ENCODE results near the gene FAM227A. TPM values are rescaled to one million over a fixed set of nuclear protein-coding genes. Genes with fewer than 3 reads are reported as not detected.

FAM227A gene
- total and polyA plus RNA-seq, 2 of the 8 experiments (the other 6 are each of a cell fraction or from before 2014, with no cell fraction given): 2.1 to 3.9 TPM

Other genes starting within 250 kb of the FAM227A start
- gene KCNJ4, start 201.2 kb downstream of the FAM227A start, total RNA-seq (2021; fragmentation: NEBNext Ultra II Directional; extraction: Animal tissue kit (Norgen Biotek cat#: 25700)): 2.2 and 2.3 TPM in 2 replicates
- 1.4 TPM in 2 replicates for gene KCNJ4, start 201.2 kb downstream of the FAM227A start, polyA plus RNA-seq (2011; rRNA removed)
- gene KDELR3, start 188.3 kb downstream of the FAM227A start, total RNA-seq (2021; fragmentation: NEBNext Ultra II Directional; extraction: Animal tissue kit (Norgen Biotek cat#: 25700)): 7.8 and 7.9 TPM in 2 replicates
- gene KDELR3, start 188.3 kb downstream of the FAM227A start, polyA plus RNA-seq (2011; rRNA removed): 8.0 and 13.0 TPM in 2 replicates
- 441 and 448 TPM in 2 replicates for gene DDX17, start 150.1 kb downstream of the FAM227A start, total RNA-seq (2021; fragmentation: NEBNext Ultra II Directional; extraction: Animal tissue kit (Norgen Biotek cat#: 25700))
- gene DDX17, start 150.1 kb downstream of the FAM227A start, polyA plus RNA-seq (2011; rRNA removed): 437 and 698 TPM in 2 replicates
- 7.1 and 7.2 TPM in 2 replicates for gene DMC1, start 86.2 kb downstream of the FAM227A start, total RNA-seq (2021; fragmentation: NEBNext Ultra II Directional; extraction: Animal tissue kit (Norgen Biotek cat#: 25700))
- gene DMC1, start 86.2 kb downstream of the FAM227A start, polyA plus RNA-seq (2011; rRNA removed): 3.8 and 20.2 TPM in 2 replicates
- 23.2 and 24.4 TPM in 2 replicates for gene CBY1, start 246 bp upstream of the FAM227A start, total RNA-seq (2021; fragmentation: NEBNext Ultra II Directional; extraction: Animal tissue kit (Norgen Biotek cat#: 25700))
- 28.5 and 30.2 TPM in 2 replicates for gene CBY1, start 246 bp upstream of the FAM227A start, polyA plus RNA-seq (2011; rRNA removed)
- 125 and 138 TPM in 2 replicates for gene TOMM22, start 25.6 kb upstream of the FAM227A start, total RNA-seq (2021; fragmentation: NEBNext Ultra II Directional; extraction: Animal tissue kit (Norgen Biotek cat#: 25700))
- gene TOMM22, start 25.6 kb upstream of the FAM227A start, polyA plus RNA-seq (2011; rRNA removed): 47.8 and 84.0 TPM in 2 replicates
- gene JOSD1, start 44.6 kb upstream of the FAM227A start, total RNA-seq (2021; fragmentation: NEBNext Ultra II Directional; extraction: Animal tissue kit (Norgen Biotek cat#: 25700)): 20.2 and 21.3 TPM in 2 replicates
- 16.7 and 18.4 TPM in 2 replicates for gene JOSD1, start 44.6 kb upstream of the FAM227A start, polyA plus RNA-seq (2011; rRNA removed)
- gene GTPBP1, start 49.6 kb upstream of the FAM227A start, total RNA-seq (2021; fragmentation: NEBNext Ultra II Directional; extraction: Animal tissue kit (Norgen Biotek cat#: 25700)): 91.8 and 92.0 TPM in 2 replicates
- 53.1 and 80.2 TPM in 2 replicates for gene GTPBP1, start 49.6 kb upstream of the FAM227A start, polyA plus RNA-seq (2011; rRNA removed)
- gene SUN2, start 99.6 kb upstream of the FAM227A start, total RNA-seq (2021; fragmentation: NEBNext Ultra II Directional; extraction: Animal tissue kit (Norgen Biotek cat#: 25700)): 10.5 and 11.7 TPM in 2 replicates
- gene SUN2, start 99.6 kb upstream of the FAM227A start, polyA plus RNA-seq (2011; rRNA removed): 5.1 and 8.3 TPM in 2 replicates
- 7.8 and 8.8 TPM in 2 replicates for gene DNAL4, start 137.8 kb upstream of the FAM227A start, total RNA-seq (2021; fragmentation: NEBNext Ultra II Directional; extraction: Animal tissue kit (Norgen Biotek cat#: 25700))
- 14.0 and 23.4 TPM in 2 replicates for gene DNAL4, start 137.8 kb upstream of the FAM227A start, polyA plus RNA-seq (2011; rRNA removed)
- gene NPTXR, start 187.6 kb upstream of the FAM227A start, total RNA-seq (2021; fragmentation: NEBNext Ultra II Directional; extraction: Animal tissue kit (Norgen Biotek cat#: 25700)): 5.8 and 6.4 TPM in 2 replicates
- gene NPTXR, start 187.6 kb upstream of the FAM227A start, polyA plus RNA-seq (2011; rRNA removed): 3.7 and 4.9 TPM in 2 replicates
- gene CBX6, start 215.8 kb upstream of the FAM227A start, total RNA-seq (2021; fragmentation: NEBNext Ultra II Directional; extraction: Animal tissue kit (Norgen Biotek cat#: 25700)): 27.5 and 28.2 TPM in 2 replicates
- gene CBX6, start 215.8 kb upstream of the FAM227A start, polyA plus RNA-seq (2011; rRNA removed): 10.6 and 11.7 TPM in 2 replicates